CD4-positive, alpha-beta T cell treated with Interferon alpha-2 for 1 hour (primary cell): ENCODE measurements around the gene ZNF479.
"Not testable (repeated sequence)": the region's sequence is repeated elsewhere in the genome, so short reads cannot be mapped to it uniquely, and the experiment has no call there.

ENCODE experiments used
- DNase-seq, 2 donors: peaks; one replicate each; pipeline ENCODE4 v3.0.0-alpha.2; 2020 to 2022

Gene ZNF479

GRCh38 chr7:57132336-57132735, at the start of gene ZNF479:
Gene ZNF479 (minus strand): TSS chr7:57132436. CDS start chr7:57132324, 112 bp downstream.
- DNase-seq: not testable (repeated sequence)

GRCh38 chr7:57182031-57182430, 49.8 kb upstream of the ZNF479 start:
- DNase-seq: no peak

GRCh38 chr7:57181281-57181680, 49.0 kb upstream of the ZNF479 start:
- DNase-seq: no peak

DNA sequence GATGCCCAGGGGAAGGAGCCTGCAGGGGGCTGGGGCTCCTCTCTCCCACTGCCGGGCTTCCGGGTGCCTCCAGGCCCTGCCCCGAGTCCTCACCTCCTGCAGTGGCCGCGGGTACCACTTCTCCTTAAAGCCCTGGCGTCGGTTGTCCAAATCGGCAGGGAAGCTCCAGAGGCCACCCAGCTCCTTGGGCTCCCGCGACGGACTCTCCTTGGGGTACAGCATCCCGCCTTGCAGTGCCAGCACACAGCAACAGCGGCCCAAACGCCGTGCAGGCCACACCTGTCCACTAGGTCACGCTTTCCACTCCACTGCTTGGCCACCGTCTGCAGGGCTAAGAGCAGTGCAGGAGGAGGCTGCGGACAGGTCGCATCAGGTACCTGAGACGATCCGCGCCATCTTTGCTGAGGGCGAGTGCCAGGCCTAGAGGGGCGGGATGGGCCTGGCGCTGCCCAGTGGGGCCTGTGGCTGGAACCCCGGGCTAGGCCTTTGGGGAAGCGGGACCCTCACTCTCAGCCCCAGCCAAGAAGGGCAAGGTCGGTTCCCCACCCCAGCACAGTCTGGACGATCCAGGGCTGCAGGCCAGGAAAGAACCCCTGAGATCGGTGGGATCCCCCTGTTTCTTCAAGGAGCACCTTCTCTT, 47.7 kb upstream of the ZNF479 start:
- no peak for DNase-seq

DNA sequence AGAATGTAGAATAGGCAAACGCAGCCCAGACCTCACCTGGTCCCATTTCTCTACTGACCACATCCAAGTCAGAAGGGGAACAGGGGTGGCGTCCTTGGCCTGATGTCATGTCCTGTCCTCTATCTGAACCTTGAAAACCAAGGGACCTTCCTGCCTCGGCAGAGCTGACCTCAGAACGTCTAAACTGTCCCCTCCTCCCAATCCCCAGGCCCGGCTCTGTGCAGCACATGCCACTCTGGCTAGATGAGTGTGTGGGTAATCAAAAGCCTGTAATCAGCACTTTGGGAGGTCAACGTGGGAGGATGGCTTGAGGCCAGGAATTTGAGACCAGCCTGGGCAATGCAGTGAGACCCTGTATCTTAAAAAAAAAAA, 46.5 kb upstream of the ZNF479 start:
- no peak for DNase-seq

DNA sequence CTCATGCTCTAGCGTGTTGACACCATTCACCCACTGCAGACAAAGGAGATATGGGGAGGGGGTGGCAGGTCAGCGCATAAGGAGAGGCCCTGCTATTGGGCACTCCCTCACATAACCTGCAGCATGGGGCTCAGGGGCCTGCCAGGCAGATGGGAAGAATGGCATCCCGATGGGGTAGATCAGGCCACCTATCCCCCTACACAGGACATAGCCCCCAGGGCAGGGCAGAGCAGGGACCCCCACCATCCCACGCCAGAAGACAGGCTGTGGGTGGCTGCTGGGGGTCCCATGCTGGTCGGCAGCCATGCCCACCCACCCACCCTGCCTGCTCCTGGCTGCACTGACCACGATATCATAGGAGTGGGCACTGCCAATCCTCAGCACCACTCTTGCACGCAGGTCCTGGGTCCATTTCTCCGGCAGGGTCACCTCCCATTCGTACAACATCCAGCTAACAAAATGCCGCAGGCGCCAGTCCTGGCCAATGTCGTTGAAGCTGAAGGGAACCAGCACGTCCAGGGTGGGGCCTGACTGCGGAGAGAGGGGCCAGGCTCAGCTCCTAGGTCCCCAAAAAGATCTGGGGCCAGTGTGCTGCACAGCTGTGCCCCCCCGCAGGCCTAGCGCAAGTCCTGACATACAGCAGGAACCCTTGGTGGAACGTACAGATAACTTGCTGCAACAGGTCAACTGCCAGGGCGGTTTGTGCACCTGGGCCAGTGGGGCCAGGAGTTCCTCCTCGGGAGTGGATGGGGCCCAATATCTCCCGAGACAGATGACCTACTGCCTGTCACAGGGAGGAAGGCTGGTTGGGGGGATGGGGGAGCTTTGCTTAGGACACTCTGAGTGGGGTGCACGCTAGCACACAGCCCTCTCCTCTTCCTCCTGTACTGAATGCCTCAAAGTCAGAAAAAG, 45.9 kb upstream of the ZNF479 start:
- no peak for DNase-seq

DNA sequence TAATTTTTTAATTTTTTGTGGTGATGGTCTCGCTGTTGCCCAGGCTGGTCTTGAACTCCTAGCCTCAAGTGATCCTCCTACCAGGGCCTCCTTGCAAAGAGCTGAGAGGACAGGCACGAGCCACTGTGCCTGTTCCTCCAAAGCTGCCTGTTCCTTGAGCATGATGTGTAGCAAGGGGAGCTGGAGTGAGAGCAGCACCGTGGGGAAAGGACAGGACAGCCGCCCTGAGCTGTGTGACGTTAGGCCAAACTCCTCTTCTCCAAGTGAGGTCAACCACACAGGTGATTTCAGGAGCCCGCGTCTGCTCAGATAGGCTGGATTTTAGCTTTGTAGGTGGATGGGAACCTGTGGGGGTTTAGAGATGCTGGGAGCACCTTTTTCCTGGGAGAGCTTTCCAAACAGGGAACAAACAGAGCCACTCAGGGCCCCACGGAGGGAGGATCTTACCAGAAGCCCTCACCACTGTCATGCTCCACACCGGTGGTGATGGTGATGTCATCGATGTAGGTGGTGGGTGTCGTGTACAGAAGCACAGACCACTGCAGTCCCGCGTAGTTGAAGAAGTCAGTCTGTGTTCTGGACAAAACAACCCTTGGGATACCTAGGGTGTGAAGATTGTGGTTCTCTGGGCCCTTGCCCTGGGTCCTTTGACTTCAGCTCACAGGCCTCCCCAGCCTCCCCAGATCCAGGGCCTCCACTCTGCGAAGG, 44.8 kb upstream of the ZNF479 start:
- DNase-seq: no peak

DNA sequence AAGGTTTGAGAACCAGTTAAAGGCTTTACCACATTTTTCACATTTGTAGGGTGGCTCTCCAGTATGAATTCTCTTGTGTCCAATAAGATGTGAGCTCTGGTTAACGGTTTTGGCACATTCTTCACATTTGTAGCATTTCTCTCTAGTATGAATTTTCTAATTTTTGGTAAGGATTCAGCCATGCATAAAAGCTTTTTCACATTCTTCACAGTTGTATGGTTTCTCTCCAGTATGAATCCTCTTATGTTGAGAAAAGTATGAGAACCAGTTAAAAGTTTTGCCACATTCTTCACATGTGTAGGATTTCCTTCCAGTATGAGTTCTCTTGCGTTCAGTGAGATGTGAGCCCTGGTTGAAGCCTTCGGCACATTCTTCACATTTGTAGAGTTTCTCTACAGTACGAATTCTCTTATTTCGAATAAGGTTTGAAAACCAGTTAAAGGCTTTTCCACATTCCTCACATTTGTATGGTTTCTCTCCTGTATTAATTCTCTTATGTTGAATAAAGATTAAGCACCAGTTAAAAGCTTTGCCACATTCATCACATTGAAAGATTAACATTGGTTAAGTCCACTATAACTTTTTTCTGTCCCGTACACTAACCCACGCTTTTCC, 33.2 kb upstream of the ZNF479 start:
- no peak for DNase-seq

GRCh38 chr7:57120123-57120784, 12.0 kb downstream of the ZNF479 start:
- not testable (repeated sequence) for DNase-seq
